ENCODE measurements around the gene AMH. TPM values are rescaled to one million over a fixed set of nuclear protein-coding genes. Genes with fewer than 3 reads are reported as not detected.

The AMH gene
- polyA plus RNA-seq, 1 of the 3 experiments (the other 2 are of a cell fraction), result 18.1 TPM

GRCh38 chr19:2245273-2245672, 3.9 kb upstream of the AMH start:
- Histone ChIP-seq H3K27me3 (ENCODE audit: insufficient read depth) (no peaks in the 10 kb centered on the region), H3K4me3 (ENCODE audit: low read depth in 2 of 2, low read length in 1 of 2) (no peak overlapping the region), H3K27ac (ENCODE audit: low read depth in 2 of 2, low read length in 1 of 2) (peak overlapping the region in 1 of 2 experiments; percentile 35; a peak in 1 of 4 replicates), H2AFZ (ENCODE audit: low read depth) (no peak overlapping the region), H3K36me3 (replicated peaks in 1 of 2; ENCODE audit: control insufficient read depth in 1 of 2, insufficient read depth in 2 of 2, low read length in 1 of 2) (peaks cover 22 to 61% of the 10 kb centered on the region in 2 experiments), H3K4me1 (ENCODE audit: control insufficient read depth in 1 of 2, insufficient read depth in 2 of 2, low read depth in 1 of 2, low read length in 1 of 2) (peaks cover 12 to 64% of the 10 kb centered on the region in 2 experiments; a peak in 2 of 4 replicates), H3K79me2 (ENCODE audit: insufficient read depth) (peaks cover 57% of the 10 kb centered on the region), H3K9me3 (no peaks in the 10 kb centered on the region), H4K20me1 (ENCODE audit: insufficient read depth) (peaks cover 59% of the 10 kb centered on the region), H3F3A (replicated peaks; ENCODE audit: insufficient read depth) (peaks cover 9% of the 10 kb centered on the region), H3K4me2 (no peak overlapping the region), H3K9me2 (no peaks in the 10 kb centered on the region), H3K9ac (no peak overlapping the region)
- POLR2A ChIA-PET, result interaction anchor here (0.6 to 3.3 kb wide), 2 partner anchors 10 to 741 kb away, joined by 5 to 33 read pairs; partner anchors contain the start of gene JSRP1
- CTCF ChIA-PET, result interaction anchor here (1.8 to 10.4 kb wide), 4 partner anchors 10 to 71 kb away, joined by 6 to 121 read pairs (median 50); no protein-coding TSS in a partner anchor
- no peak for DNase-seq
- TF ChIP-seq NFIC (IDR thresholded peaks at IDR 0.05; ENCODE audit: borderline replicate concordance) (no peak), MAX (IDR thresholded peaks at IDR 0.05; ENCODE audit: low read depth) (no peak), RFX5 (IDR thresholded peaks at IDR 0.05; ENCODE audit: low read length) (no peak), MXI1 (IDR thresholded peaks at IDR 0.05; ENCODE audit: low read depth, low read length) (no peak), TCF12 (IDR thresholded peaks at IDR 0.05) (no peak), NRF1 (IDR thresholded peaks at IDR 0.05; ENCODE audit: low read depth, low read length) (no peak), SMC3 (IDR thresholded peaks at IDR 0.05; ENCODE audit: low read depth, low read length) (no peak), ELF1 (IDR thresholded peaks at IDR 0.05) (no peak)
- TF ChIP-seq, protein P1, sequence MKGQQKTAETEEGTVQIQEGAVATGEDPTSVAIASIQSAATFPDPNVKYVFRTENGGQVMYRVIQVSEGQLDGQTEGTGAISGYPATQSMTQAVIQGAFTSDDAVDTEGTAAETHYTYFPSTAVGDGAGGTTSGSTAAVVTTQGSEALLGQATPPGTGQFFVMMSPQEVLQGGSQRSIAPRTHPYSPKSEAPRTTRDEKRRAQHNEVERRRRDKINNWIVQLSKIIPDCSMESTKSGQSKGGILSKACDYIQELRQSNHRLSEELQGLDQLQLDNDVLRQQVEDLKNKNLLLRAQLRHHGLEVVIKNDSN (IDR thresholded peaks at IDR 0.05; ENCODE audit: borderline replicate concordance, low read depth), result no peak
- 100% methylated on average over 3 of the region's 15 CpGs for WGBS (ENCODE audit: low lambda C conversion rate)

- Histone ChIP-seq H3K79me2 (ENCODE audit: insufficient read depth) (peaks cover 49% of the 10 kb centered on the region), H2AFZ (ENCODE audit: low read depth) (no peak overlapping the region), H3K9ac (no peak overlapping the region), H3K9me2 (no peaks in the 10 kb centered on the region), H4K20me1 (ENCODE audit: insufficient read depth) (peaks cover 50% of the 10 kb centered on the region), H3K27ac (ENCODE audit: low read depth in 2 of 2, low read length in 1 of 2) (peak overlapping the region in 1 of 2 experiments; percentile 35; a peak in 1 of 4 replicates), H3K27me3 (ENCODE audit: insufficient read depth) (no peaks in the 10 kb centered on the region), H3K4me1 (ENCODE audit: control insufficient read depth in 1 of 2, insufficient read depth in 2 of 2, low read depth in 1 of 2, low read length in 1 of 2) (peaks cover 6 to 56% of the 10 kb centered on the region in 2 experiments; a peak in 2 of 4 replicates), H3F3A (replicated peaks; ENCODE audit: insufficient read depth) (peaks cover 10% of the 10 kb centered on the region), H3K4me3 (ENCODE audit: low read depth in 2 of 2, low read length in 1 of 2) (no peak overlapping the region), H3K9me3 (no peaks in the 10 kb centered on the region), H3K4me2 (no peak overlapping the region), H3K36me3 (replicated peaks in 1 of 2; ENCODE audit: control insufficient read depth in 1 of 2, insufficient read depth in 2 of 2, low read length in 1 of 2) (peaks cover 22 to 66% of the 10 kb centered on the region in 2 experiments)
- POLR2A ChIA-PET, result no interaction called here
- WGBS (ENCODE audit: low lambda C conversion rate), result 99% methylated on average over 14 of the region's 25 CpGs
- CTCF ChIA-PET, result interaction anchor here (1.8 to 10.4 kb wide), 4 partner anchors 9 to 70 kb away, joined by 6 to 121 read pairs (median 50); no protein-coding TSS in a partner anchor
- no peak for DNase-seq
- TF ChIP-seq RAD21 (IDR thresholded peaks at IDR 0.05; ENCODE audit: low read length), result no peak
- TF ChIP-seq MEF2A (IDR thresholded peaks at IDR 0.05; ENCODE audit: borderline replicate concordance, low read depth), result no peak
- TF ChIP-seq, protein P2, sequence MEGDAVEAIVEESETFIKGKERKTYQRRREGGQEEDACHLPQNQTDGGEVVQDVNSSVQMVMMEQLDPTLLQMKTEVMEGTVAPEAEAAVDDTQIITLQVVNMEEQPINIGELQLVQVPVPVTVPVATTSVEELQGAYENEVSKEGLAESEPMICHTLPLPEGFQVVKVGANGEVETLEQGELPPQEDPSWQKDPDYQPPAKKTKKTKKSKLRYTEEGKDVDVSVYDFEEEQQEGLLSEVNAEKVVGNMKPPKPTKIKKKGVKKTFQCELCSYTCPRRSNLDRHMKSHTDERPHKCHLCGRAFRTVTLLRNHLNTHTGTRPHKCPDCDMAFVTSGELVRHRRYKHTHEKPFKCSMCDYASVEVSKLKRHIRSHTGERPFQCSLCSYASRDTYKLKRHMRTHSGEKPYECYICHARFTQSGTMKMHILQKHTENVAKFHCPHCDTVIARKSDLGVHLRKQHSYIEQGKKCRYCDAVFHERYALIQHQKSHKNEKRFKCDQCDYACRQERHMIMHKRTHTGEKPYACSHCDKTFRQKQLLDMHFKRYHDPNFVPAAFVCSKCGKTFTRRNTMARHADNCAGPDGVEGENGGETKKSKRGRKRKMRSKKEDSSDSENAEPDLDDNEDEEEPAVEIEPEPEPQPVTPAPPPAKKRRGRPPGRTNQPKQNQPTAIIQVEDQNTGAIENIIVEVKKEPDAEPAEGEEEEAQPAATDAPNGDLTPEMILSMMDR (IDR thresholded peaks at IDR 0.05), result no peak
- no peak for TF ChIP-seq GABPA (IDR thresholded peaks at IDR 0.05; ENCODE audit: low read depth)
- TF ChIP-seq RFX5 (IDR thresholded peaks at IDR 0.05; ENCODE audit: low read length), result no peak
- TF ChIP-seq NFIC (IDR thresholded peaks at IDR 0.05; ENCODE audit: borderline replicate concordance), result no peak
- TF ChIP-seq POLR2AphosphoS5 (IDR thresholded peaks at IDR 0.05; ENCODE audit: low read depth, low read length), result no peak
- TF ChIP-seq TEAD4 (IDR thresholded peaks at IDR 0.05; ENCODE audit: borderline replicate concordance, insufficient read depth), result no peak
- TF ChIP-seq IRF3 (IDR thresholded peaks at IDR 0.05; ENCODE audit: low read depth, low read length), result no peak
- no peak for TF ChIP-seq MXI1 (IDR thresholded peaks at IDR 0.05; ENCODE audit: low read depth, low read length)
- TF ChIP-seq EP300 (IDR thresholded peaks at IDR 0.05; ENCODE audit: borderline replicate concordance in 1 of 2, low read depth in 1 of 2, low read length in 1 of 2), result no peak
- no peak for TF ChIP-seq JUND (IDR thresholded peaks at IDR 0.05)
- TF ChIP-seq EZH2phosphoT487 (IDR thresholded peaks at IDR 0.05; ENCODE audit: borderline replicate concordance, low read depth), result no peak
- no peak for TF ChIP-seq MAX (IDR thresholded peaks at IDR 0.05; ENCODE audit: low read depth)
- TF ChIP-seq ZBTB33 (IDR thresholded peaks at IDR 0.05; ENCODE audit: borderline replicate concordance, low read depth), result no peak
Measured at GRCh38 chr19:2246014-2246620, 3.0 kb upstream of the AMH start.
